Testis (tissue), 2 donors: ENCODE data around the gene CD8B.
"Not testable (repeated sequence)": the region's sequence is repeated elsewhere in the genome, so short reads cannot be mapped to it uniquely, and the experiment has no call there.

Experiments
- CTCF ChIP-seq, 3 experiments: fragments of 450-650 bp in 2 of 3; fragments of 200-600 bp in 1 of 3; sonication (generic) in 1 of 3; IDR thresholded peaks; one replicate each; pipeline ENCODE4 v1.5.1; 2016 to 2019; ENCODE audit warnings: antibody characterized with exemption in 3 of 3, mild to moderate bottlenecking in 2 of 3, moderate library complexity in 1 of 3
- POLR2A ChIP-seq: fragments of 450-650 bp; IDR thresholded peaks from one replicate; pipeline ENCODE4 v1.6.1; 2017; ENCODE audit warnings: antibody characterized with exemption, mild to moderate bottlenecking, moderate library complexity

- TF ChIP-seq POLR2A; CTCF (IDR thresholded peaks at IDR 0.05): not testable (repeated sequence)
Observed at GRCh38 chr2:86839455-86839854, 22.2 kb downstream of the CD8B start.
